ENCODE results near the gene PDCL3.

DNA sequence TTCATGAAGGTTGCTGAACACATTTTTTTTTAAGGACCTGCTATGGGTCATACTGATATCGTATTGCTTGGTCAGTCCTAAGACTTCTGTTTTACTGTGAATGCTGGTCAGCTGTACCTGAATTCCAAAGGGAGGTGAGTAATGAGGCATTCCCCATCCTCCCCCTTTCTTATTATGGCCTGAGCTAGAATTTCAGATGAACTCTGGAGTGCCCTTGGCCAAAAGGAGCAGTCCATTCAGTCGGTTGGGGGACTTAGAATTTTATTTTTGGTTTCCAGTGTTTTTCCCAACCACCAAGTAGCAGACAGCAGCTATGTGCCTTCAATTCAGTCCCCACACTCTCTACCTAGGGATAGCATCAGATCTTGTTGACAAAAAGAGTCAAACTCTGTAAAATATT lies 26.9 kb upstream of the PDCL3 start:
- TF ChIP-seq, protein P1, sequence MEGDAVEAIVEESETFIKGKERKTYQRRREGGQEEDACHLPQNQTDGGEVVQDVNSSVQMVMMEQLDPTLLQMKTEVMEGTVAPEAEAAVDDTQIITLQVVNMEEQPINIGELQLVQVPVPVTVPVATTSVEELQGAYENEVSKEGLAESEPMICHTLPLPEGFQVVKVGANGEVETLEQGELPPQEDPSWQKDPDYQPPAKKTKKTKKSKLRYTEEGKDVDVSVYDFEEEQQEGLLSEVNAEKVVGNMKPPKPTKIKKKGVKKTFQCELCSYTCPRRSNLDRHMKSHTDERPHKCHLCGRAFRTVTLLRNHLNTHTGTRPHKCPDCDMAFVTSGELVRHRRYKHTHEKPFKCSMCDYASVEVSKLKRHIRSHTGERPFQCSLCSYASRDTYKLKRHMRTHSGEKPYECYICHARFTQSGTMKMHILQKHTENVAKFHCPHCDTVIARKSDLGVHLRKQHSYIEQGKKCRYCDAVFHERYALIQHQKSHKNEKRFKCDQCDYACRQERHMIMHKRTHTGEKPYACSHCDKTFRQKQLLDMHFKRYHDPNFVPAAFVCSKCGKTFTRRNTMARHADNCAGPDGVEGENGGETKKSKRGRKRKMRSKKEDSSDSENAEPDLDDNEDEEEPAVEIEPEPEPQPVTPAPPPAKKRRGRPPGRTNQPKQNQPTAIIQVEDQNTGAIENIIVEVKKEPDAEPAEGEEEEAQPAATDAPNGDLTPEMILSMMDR (IDR thresholded peaks at IDR 0.05) = no peak
- TF ChIP-seq POLR2A (IDR thresholded peaks at IDR 0.05) = no peak

All from esophagus squamous epithelium (tissue), 4 donors.